Stimulated activated CD8-positive, alpha-beta memory T cell treated with anti-CD3 and anti-CD28 coated beads, Interleukin-7, amount 100 ng/mL, for 1 hour (primary cell): Measurements from ENCODE around the gene MDN1.
"Not testable (repeated sequence)": the region's sequence is repeated elsewhere in the genome, so short reads cannot be mapped to it uniquely, and the experiment has no call there.

Source experiments
- DNase-seq, 2 donors: peaks; one replicate each; pipeline ENCODE4 v3.0.0-alpha.2; 2020; ENCODE audit warnings: low read depth in 2 of 2

MDN1 gene

GRCh38 chr6:89813422-89813821 lies 6.2 kb downstream of the MDN1 start:
- DNase-seq = not testable (repeated sequence)

- no peak for DNase-seq
Observed at GRCh38 chr6:89807581-89807980, 12.0 kb downstream of the MDN1 start.

DNA sequence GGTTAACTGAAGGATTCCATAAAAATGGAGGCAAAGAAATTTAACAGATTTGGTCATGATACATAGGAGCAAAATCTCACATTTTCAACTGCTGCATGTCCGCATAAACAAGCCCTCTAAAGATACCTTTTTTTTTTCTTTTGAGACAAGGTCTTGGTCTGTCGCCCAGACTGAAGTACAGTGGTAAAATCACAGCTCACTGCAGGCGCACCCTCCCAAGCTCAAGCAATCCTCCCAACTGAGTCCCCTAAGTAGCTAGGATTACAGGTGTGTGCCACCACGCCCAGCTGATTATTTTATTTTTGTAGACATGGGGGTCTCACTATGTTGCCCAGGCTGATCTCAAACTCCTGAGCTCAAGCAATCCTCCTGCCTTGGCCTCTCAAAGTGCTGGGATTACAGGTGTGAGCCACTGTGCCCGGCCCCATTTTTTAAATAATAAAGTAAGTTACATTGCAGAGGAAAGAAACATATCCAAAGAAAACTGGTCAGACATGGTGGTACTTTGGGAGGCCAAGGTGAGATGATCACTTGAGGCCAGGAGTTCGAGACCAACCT lies 13.7 kb downstream of the MDN1 start:
- DNase-seq = no peak

GRCh38 chr6:89803271-89803670 lies 16.3 kb downstream of the MDN1 start:
- DNase-seq = no peak

GRCh38 chr6:89799756-89800155 lies 19.8 kb downstream of the MDN1 start:
- no peak for DNase-seq

DNA sequence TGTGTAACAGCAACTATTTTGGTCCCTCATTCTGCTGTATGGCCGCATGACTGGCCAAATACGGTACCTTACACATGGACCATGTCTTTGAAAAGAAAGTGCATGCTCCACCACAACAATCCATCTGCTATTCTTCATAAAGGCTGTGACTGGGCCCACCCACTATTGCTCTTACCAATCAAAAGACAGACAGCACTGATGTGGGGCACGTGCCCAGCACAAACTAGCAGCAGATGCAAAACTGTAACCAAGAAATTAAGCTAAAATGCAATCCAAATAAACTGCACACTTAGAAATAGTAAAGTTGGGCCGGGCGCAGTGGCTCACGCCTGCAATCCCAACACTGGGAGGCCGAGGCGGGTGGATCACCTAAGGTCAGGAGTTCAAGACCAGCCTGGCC lies 20.5 kb downstream of the MDN1 start:
- no peak for DNase-seq

GRCh38 chr6:89797317-89797716 lies 22.3 kb downstream of the MDN1 start:
- DNase-seq = no peak

- DNase-seq = no peak
Observed at GRCh38 chr6:89794324-89794723, 25.3 kb downstream of the MDN1 start.

GRCh38 chr6:89793586-89793985 lies 26.0 kb downstream of the MDN1 start:
- DNase-seq = no peak

- DNase-seq = no peak
Observed at GRCh38 chr6:89792881-89793280, 26.7 kb downstream of the MDN1 start.

- DNase-seq = no peak
Observed at GRCh38 chr6:89790403-89790802, 29.2 kb downstream of the MDN1 start.

- no peak for DNase-seq
Observed at GRCh38 chr6:89789980-89790379, 29.6 kb downstream of the MDN1 start.

DNA sequence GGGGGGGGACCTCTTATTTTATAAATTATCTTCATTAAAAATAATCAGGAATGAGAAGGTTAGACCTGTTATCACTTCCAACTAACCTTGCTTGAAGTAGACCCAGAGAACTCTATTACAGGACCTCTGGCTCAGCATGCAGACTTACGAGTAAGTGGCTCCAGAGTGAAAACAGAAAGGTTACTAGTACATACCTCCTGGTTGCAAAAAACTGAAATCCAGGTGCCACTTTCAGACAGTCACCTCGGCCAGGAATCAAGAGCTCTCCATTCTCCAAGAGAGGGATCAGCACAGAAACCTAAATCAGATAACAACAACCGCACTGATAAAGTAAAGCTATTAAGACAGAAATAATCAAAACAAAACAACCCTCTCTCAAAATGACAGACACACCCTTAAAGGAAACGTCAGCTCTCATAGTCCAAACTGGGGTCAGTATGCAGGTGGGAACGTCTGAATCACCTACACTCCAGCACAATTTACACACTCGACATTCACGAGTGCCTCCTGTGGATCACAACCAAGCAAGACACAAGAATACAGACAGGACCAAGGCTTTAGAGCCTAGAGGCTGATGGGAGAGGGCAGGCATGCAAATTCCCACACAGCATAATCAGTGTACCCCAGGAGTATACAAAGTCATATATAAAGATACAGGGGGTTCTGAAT lies 31.8 kb downstream of the MDN1 start:
- no peak for DNase-seq

DNA sequence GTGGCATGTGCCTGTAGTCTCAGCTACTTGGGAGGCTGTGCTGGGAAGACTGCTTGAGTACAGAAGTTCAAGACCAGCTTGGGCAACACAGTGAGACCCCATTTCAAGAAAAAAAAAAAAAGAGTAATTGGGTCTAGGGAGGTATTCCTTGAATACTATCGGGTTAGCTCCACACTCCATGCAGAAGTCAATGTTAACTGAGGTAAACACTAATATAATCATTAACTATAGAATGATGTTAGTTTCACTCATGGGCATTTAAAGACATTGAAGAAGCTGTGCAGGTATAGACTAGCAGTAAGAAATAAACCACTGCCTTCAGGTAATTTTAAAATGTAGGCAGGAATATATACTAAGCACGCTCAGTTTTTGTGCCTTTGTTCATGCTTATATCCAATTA lies 32.6 kb downstream of the MDN1 start:
- no peak for DNase-seq

DNA sequence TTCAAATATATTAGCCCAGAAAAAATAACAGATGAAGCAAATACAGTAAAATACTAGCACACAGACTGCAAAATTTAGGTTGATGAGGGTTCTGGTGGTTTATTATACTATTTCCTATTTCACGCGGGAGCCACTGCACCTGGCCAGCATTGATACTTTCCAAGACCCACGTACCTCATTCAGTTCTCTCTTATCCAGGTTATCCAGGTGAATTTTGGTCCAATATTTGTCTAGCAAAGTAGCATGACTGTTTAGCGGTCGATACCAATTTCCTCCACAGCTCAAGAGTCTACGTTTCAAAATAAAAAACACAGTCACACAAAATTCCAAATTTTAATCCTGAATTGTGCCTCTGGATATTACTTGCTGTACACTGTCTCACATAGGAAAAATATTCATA lies 34.8 kb downstream of the MDN1 start:
- no peak for DNase-seq

- DNase-seq = not testable (repeated sequence)
Observed at GRCh38 chr6:89783293-89783692, 36.3 kb downstream of the MDN1 start.

GRCh38 chr6:89782222-89782621 lies 37.4 kb downstream of the MDN1 start:
- DNase-seq = no peak

- DNase-seq = no peak
Observed at GRCh38 chr6:89781070-89782034, 38.2 kb downstream of the MDN1 start.

GRCh38 chr6:89777455-89777854 lies 42.1 kb downstream of the MDN1 start:
- DNase-seq = no peak

- no peak for DNase-seq
Observed at GRCh38 chr6:89776583-89777233, 42.9 kb downstream of the MDN1 start.

- no peak for DNase-seq
Observed at GRCh38 chr6:89775150-89775549, 44.4 kb downstream of the MDN1 start.

- no peak for DNase-seq
Observed at GRCh38 chr6:89769572-89769971, 50.0 kb downstream of the MDN1 start.
